Measurements from ENCODE around the gene GNG2. TPM values are rescaled to one million over a fixed set of nuclear protein-coding genes. Genes with fewer than 3 reads are reported as not detected.

Gene GNG2
- total RNA-seq, 2 donors from 2014 or later = 6.2 to 6.6 TPM

DNA sequence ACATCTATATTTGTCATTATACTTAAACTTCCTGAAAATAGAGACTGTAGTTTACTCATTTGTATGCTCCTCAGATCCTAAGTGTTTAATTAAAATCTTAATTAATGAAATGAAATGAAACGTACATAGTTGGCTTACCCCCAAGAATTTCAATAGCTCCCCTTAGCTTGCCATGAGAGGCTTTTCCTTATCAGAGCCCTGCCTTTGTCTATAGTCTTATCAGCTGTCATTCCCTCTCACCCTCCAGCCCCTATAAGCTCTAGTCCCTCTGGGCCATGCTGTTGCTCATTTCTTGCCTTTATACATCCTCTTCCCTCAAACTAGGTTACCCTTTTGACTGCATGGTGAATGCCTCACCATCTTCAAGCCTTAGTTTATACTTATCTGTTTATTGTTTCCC lies 127.8 kb downstream of the GNG2 start:
- H3K9me3 ChIP-seq = no peaks in the 10 kb centered on the region
- peaks cover 0 to 6% of the 10 kb centered on the region in 2 donors for H3K36me3 ChIP-seq (replicated peaks in 1 of 2; ENCODE audit: insufficient read depth in 1 of 2, low read depth in 2 of 2)
- 63 to 77% methylated on average over 1 of the region's 1 CpG for WGBS, 2 donors
- no peak for ATAC-seq
- H3K4me1 ChIP-seq = peaks cover 19% of the 10 kb centered on the region
- no peak overlapping the region for H3K4me3 ChIP-seq
- no peaks in the 10 kb centered on the region for H3K27me3 ChIP-seq
- TF ChIP-seq CTCF (IDR thresholded peaks at IDR 0.05) (no peak), POLR2A (IDR thresholded peaks at IDR 0.05) (no peak)
- no peak for DNase-seq
- no peak overlapping the region for H3K27ac ChIP-seq
- intact Hi-C loops (cut with DNase I) = loop anchor here (10.0 kb wide), 1 partner anchor 137 kb away; no protein-coding TSS in a partner anchor

DNA sequence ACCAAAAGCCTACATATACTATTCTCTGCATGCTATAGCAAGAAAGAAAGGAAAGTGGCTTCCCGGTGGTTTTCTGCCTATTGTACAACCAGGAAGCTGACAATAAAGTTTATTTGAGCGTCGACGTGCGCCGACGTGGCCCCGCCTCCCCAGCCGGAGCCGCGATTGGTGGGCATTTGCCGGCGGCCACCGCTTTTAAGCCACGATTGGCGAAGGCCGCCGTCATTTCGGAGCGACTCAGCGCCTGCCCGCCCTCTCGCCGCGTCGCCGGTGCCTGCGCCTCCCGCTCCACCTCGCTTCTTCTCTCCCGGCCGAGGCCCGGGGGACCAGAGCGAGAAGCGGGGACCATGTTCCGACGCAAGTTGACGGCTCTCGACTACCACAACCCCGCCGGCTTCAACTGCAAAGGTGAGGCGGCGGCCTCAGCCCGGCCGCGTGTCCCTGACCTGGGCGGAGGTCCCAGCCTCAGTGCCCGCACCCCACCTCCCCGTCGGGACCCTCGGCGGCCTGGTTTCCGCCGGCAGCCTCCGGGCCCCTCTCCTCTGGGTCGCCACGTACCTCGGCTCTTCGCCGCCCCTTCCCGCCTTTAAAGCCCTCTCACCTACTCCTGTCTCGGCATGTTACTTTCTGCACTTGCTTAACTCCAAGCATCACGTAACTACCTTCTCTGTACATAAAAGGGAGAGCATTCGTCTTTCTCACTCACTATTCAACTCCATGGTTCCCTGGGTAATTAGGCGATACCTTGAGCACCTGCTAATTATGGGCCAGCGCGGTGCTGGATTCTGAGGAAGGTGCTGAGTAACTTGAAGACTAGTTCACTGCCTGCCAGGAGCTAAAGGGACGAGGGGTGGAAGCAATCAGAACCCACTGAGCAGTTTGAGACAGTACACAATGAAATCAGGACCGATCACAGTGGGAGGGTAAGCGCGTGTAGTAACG lies 129.2 kb downstream of the GNG2 start, which contains the start of gene RTRAF:
RTRAF (plus strand) TSS at position 254 of the 942 bp plus-strand sequence; CDS start at position 348, 94 bp downstream.
- peak; percentile 100 for ATAC-seq
- peaks cover 0 to 11% of the 10 kb centered on the region in 2 donors for H3K36me3 ChIP-seq (replicated peaks in 1 of 2; ENCODE audit: insufficient read depth in 1 of 2, low read depth in 2 of 2)
- peaks cover 19% of the 10 kb centered on the region for H3K4me1 ChIP-seq
- peak; percentile 79 to 92 (median 91) for TF ChIP-seq POLR2A (IDR thresholded peaks at IDR 0.05)
- no peak for TF ChIP-seq CTCF (IDR thresholded peaks at IDR 0.05)
- no peaks in the 10 kb centered on the region for H3K27me3 ChIP-seq
- intact Hi-C loops (cut with DNase I) = loop anchor here (10.0 kb wide), 1 partner anchor 135 kb away; no protein-coding TSS in a partner anchor
- 0 to 1% methylated on average over 44 to 72 of the region's 72 CpGs for WGBS, 2 donors
- peak within 1 kb of the TSS; percentile 57 to 84 for H3K4me3 ChIP-seq
- no peaks in the 10 kb centered on the region for H3K9me3 ChIP-seq
- DNase-seq = peak; percentile 94 to 95 (median 94)
- H3K27ac ChIP-seq = peak within 1 kb of the TSS; percentile 76 to 90 (median 85)

DNA sequence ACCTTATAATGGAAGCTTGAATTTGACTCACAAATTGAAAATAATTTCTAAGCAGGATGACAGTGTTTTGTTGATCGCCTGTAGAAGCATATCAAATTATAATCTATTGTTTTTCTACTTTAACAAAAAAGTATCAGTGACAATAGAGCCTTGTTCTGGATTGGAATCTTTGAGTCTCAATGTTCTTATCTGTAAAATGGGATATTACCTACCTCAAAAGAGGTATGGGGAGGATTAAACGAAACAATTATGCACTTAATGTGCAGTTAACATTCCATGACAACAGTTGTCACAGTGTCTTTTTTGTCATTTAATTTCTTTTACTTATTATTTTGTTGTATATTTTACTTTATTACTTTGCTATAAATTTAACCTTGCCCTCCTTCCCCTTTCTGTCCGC lies 130.1 kb downstream of the GNG2 start:
- Histone ChIP-seq H3K27ac (no peak overlapping the region), H3K4me1 (peaks cover 19% of the 10 kb centered on the region), H3K27me3 (no peaks in the 10 kb centered on the region), H3K4me3 (no peak overlapping the region), H3K36me3 (replicated peaks in 1 of 2; ENCODE audit: insufficient read depth in 1 of 2, low read depth in 2 of 2) (peaks cover 0 to 13% of the 10 kb centered on the region in 2 donors), H3K9me3 (no peaks in the 10 kb centered on the region)
- intact Hi-C loops (cut with DNase I) = no loop called here
- no peak for ATAC-seq
- no peak for DNase-seq
- WGBS, 2 donors = 41 to 46% methylated on average over 3 of the region's 3 CpGs
- no peak for TF ChIP-seq POLR2A (IDR thresholded peaks at IDR 0.05)
- TF ChIP-seq CTCF (IDR thresholded peaks at IDR 0.05) = no peak

DNA sequence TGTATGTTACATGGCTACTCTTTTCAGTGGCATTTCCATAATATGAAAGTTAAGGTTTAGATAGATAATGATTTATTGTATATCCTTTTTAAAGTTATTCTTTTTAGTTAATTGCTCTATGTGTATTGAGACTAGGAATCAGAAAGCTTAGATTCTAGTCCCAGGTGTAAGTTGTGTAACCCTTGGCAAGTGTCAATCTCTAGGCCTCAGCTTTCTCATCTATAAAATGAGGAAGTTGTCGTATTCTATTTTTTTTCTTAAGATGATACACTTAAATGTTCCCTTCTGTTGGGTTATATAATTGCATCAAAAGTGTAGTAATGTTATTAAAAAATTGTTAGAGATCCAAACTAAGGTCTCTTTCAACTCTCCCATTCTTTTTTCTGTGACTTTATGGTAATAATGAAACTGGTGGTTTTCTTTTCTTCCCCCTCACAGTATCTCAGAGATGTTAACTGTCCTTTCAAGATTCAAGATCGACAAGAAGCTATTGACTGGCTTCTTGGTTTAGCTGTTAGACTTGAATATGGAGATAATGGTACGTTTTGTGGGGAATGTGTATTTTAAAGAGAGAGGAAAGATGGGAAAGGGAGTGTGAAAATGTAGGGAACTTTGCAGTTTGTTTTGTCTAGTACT lies 133.0 kb downstream of the GNG2 start:
- intact Hi-C loops (cut with DNase I) = no loop called here

More for the DNA sequence above, 133.0 kb downstream of the GNG2 start:
- no peaks in the 10 kb centered on the region for H3K9me3 ChIP-seq
- no peak overlapping the region for H3K4me3 ChIP-seq
- H3K27ac ChIP-seq = no peak overlapping the region
- H3K36me3 ChIP-seq (replicated peaks in 1 of 2; ENCODE audit: insufficient read depth in 1 of 2, low read depth in 2 of 2) = peaks cover 0 to 13% of the 10 kb centered on the region in 2 donors
- ATAC-seq (no peak), DNase-seq (no peak)
- TF ChIP-seq CTCF (IDR thresholded peaks at IDR 0.05) = no peak
- TF ChIP-seq POLR2A (IDR thresholded peaks at IDR 0.05) = no peak
- H3K27me3 ChIP-seq = no peaks in the 10 kb centered on the region
- H3K4me1 ChIP-seq = peaks cover 17% of the 10 kb centered on the region
- 55 to 59% methylated on average over 3 of the region's 3 CpGs for whole genome bisulfite sequencing, 2 donors

Measured in body of pancreas (tissue), 4 donors.